Muscle of back (tissue), 11 donors: ENCODE measurements around the gene OAS2. TPM values are rescaled to one million over a fixed set of nuclear protein-coding genes. Genes with fewer than 3 reads are reported as not detected.
A peak's percentile ranks its signal among the peaks of the same experiment; 100 is the strongest.

ENCODE experiments used
- DNase-seq, 3 donors: peaks; one replicate each; pipeline versions ENCODE4 v3.0.0 to v3.0.0-alpha.2; 2013
- polyA plus RNA-seq, 10 donors: library from polyadenylated mRNA; unstranded; fragments of 120-200 nt; gene quantifications; one replicate each; pipeline ENCODE4 v1.2.1, GENCODE V29; 2013; ENCODE audit not compliant: insufficient read length in 10 of 10

OAS2 gene
- polyA plus RNA-seq, 10 donors: 1.6 to 6.6 (median 2.7) TPM

GRCh38 chr12:113016796-113017195, 38.5 kb downstream of the OAS2 start:
- DNase-seq: no peak

DNA sequence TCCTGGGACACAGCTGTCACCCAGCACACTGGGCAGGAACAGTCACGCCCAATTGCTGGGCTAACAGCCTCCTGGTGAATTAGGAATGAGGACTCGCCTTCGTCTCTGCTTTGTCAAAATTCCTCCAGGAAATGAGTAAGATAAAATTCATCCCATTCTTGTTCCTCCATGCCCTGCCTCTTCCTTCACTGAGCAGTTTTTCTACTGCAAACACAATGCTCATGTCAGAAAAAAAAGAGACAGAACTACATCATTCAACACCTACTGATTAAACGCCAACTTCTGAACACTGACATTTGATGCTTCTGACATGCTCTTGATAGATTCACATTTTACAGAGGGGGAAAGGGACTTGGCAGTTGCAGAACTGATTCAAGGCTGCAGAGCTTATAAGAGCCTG, 40.7 kb downstream of the OAS2 start:
- DNase-seq: peak in 1 of 3 donors; percentile 28

- DNase-seq: no peak
Observed at GRCh38 chr12:113021500-113021899, 43.2 kb downstream of the OAS2 start.

DNA sequence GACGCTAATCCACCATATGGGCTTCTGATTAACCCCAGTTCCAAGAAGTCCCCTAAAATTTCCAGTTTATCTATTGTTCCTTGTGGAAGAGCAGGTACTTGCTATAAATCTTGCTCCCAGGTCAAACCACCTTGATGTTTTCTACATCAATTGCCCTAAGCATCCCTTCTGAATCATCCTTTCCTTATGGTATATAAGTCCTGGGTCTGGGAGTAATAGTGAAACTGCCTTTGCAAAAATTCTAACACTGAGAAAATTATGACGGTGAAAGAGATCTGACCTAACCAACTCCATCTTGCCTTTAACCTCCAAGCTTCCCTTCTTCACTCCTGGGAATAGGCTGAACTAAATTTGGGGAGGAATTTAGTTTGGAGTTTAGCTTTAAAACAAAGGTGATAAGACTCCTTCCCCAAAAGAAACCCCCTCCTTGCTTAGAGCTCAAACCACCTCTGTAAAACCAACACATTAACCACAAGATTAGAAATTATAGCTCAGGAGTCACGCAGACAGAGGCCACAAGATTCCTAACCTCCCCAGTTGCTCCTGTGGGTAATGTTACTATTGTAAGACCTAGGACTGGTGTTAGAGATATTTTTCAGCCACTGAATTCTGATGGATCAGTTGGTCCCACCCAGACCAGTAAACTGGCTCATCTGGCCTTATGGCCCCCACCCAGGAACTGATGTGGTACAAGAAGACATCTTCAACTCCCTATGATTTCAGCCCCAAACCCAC, 44.4 kb downstream of the OAS2 start:
- no peak for DNase-seq

- no peak for DNase-seq
Observed at GRCh38 chr12:113027726-113028125, 49.4 kb downstream of the OAS2 start.

GRCh38 chr12:113030875-113031525, 52.7 kb downstream of the OAS2 start:
- peak; percentile 27 to 72 (median 48) for DNase-seq

- DNase-seq: no peak
Observed at GRCh38 chr12:113039911-113040445, 61.7 kb downstream of the OAS2 start.

DNA sequence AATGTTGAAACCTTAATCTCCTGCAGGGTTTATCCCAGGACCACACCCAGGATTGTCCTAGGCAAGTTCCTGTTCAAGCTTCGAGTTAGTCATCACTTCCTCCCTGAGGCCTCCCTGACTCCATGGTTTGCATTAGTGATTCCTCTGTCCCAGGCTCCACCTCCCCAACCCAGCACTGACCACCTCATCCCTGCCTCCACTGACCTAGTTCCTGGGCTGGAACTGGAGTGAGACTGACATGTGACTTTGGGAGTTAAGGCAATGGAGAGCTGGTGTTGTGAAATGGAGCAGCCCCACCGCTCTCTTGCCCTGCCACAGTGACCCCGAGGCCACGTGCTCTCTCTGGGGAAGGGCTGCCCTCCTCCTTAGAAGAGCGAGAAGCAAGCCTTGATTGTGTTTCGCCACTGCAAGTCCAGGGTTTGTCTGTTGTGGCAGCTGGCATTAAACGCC, 62.4 kb downstream of the OAS2 start:
- no peak for DNase-seq

DNA sequence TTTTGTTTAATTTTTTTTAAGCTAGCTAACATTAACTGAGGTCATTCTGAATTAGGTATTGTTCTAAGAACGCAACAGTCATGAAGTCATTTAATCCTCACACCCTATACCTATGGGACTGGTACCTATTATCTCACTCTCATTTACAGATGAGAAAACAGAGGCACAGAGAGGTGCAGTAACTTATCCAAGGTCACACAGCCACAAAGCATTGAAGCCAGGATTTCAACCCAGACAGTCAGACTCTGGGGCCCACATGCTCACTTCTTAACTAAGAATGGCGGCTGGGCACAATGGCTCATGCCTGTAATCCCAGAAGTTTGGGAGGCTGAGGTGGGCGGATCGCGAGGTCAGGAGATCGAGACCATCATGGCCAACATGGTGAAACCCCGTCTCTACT, 63.2 kb downstream of the OAS2 start:
- no peak for DNase-seq

DNA sequence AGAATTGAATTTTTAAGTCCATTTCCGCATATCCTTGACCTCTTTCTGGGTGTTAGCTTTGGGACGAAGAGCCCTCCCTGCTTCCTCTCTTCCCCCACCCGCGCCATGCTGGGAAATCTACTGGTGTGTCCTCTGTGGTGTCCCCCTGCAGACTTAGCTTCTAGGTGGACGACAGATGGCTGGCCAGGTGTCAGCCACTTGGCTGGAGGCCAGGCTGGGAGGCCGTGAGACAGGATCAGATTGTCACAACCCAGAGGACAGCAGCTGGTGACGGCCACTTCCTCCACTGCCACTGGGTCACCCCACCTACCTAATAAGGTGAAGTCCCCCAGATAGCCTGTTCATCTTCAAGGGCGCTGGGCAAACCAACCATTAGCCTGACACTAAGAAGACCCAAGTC, 64.9 kb downstream of the OAS2 start:
- no peak for DNase-seq

DNA sequence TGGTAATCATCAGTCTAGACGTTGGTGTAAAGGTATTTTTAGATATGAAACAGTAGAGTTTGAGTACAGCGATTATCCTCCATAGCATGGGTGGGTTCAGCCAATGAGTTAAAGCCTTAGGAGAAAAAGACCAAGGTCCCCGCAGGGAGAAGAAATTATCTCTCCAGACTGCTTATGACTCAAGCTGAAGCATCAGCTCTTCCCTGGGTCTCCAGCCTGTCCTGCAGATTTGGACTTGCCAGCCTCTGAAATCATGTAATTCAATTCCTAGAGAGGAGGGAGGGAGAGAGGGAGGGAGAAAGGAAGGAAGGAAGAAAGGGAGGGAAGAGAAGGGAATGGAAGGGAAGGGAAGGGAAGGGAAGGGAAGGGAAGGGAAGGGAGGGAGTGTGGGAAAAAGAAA, 66.2 kb downstream of the OAS2 start:
- DNase-seq: no peak

- peak; percentile 47 to 79 (median 70) for DNase-seq
Observed at GRCh38 chr12:113048716-113049127, 70.4 kb downstream of the OAS2 start.

- DNase-seq: no peak
Observed at GRCh38 chr12:113049976-113050742, 71.8 kb downstream of the OAS2 start.

DNA sequence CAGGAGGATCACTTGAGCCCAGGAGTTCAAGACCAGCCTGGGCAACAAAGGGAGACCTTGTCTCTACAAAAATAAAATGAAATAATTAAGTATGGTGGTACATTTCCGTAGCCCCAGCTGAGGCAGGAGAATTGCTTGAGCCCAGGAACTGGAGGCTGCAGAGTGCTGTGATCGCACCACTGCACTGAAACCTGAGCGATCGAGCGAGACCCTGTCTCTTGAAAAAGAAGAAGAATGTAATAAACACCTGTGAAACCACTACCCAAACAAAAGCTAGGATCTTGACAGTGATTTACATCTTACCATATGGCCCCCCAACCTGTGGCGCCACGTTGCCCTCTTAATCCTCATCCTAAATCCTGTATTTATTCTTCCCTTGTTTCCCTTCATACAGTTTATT, 72.5 kb downstream of the OAS2 start:
- no peak for DNase-seq

- DNase-seq: no peak
Observed at GRCh38 chr12:113051759-113052158, 73.4 kb downstream of the OAS2 start.

DNA sequence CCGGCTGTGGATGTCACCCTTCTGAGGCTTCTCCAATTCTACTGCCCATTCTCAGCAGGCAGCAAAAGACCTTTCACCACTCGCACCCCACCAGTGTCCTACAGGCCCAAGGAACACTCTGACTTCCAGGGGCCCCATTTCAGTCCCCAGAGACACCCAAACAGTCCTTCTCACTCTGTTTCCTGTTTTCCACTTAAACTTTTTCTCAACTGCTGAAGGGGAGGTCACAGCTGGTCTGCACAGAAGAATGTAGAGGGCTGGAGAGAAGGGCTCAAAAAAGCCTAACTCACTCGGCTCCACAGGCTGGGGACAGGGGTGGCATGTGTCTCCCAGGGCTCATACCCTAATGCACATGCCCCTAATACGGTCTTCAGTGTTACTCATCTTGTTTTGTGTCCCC, 74.0 kb downstream of the OAS2 start:
- DNase-seq: no peak

- DNase-seq: no peak
Observed at GRCh38 chr12:113054948-113055486, 76.7 kb downstream of the OAS2 start.

- peak in 1 of 3 donors; percentile 59 for DNase-seq
Observed at GRCh38 chr12:113055594-113056380, 77.5 kb downstream of the OAS2 start.

GRCh38 chr12:113056381-113056630, 78.0 kb downstream of the OAS2 start:
- no peak for DNase-seq

DNA sequence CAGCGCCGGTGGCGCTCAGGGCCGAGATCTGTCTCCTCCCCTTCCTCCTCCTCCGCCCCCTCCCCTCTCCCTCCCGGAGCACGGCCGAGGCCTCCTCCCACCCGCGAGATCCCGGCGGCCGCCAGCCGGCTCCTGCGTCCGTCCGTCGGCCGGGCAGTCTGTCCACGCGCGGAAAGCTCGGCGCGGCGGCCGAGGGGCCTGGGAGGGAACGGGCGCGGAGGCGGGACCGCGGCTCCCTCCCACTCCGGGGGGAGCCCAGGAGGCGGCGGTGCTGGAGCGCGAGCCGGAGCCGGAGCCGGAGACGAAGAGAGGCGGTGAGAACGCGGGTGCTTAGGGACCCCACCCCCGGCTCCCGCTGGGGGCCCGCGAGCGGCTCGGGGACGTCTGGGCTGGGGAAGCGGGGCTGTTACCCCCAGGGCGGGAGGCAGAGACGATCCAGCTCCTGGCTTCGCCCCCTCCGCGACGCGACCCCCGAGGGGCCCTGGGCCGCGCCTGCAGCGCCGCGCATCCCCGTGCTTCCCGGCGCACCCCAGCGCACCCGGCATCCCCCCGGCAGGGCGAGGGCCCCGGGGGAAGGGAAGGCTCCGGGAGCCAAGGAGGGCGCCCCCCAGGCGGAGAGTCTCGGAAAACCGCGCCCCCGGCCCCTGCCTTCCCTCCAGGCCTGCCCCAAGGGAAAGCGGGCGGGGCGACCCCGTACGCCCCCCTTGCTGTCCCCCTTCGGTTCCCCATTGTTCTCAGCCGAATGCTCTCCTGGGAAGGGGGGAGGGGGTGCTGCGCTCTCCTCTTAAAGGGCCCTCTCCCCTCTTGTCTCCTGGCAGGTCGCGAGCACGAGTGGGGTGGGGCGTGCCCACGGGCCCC, 78.5 kb downstream of the OAS2 start, which contains the start of gene DTX1:
Gene DTX1 (plus strand): TSS at position 100 of the 858 bp plus-strand sequence. CDS start 1,463 bp downstream, outside the sequence.
- peak in 1 of 3 donors; percentile 77 for DNase-seq
